Natural killer cell (primary cell): ENCODE data around the gene AGMAT. TPM values are rescaled to one million over a fixed set of nuclear protein-coding genes. Genes with fewer than 3 reads are reported as not detected.

ENCODE experiments used
- ATAC-seq, 3 donors: fragments of 150-1000 bp in 2 of 3; fragments of 200-7000 bp in 1 of 3; cut with Tn5 transposase; 1 replicate in 1 of 3; 2 replicates in 2 of 3; pipeline ENCODE4 v1.10.0; 2021; ENCODE audit warnings: mild to moderate bottlenecking in 2 of 3, moderate library complexity in 2 of 3
- DNase-seq, 2 donors: peaks; one replicate each; pipeline versions ENCODE4 v3.0.0 to v3.0.0-alpha.2; 2013 to 2021; ENCODE audit warnings: mixed read lengths in 1 of 2
- H3K27ac ChIP-seq: one replicate; pipeline ENCODE4 v1.5.1; 2013; ENCODE audit warnings: mild to moderate bottlenecking, low read length
- H3K27me3 ChIP-seq: one replicate; pipeline ENCODE4 v1.6.1; 2013; ENCODE audit warnings: low read length; ENCODE audit not compliant: control insufficient read depth, insufficient read depth
- H3K36me3 ChIP-seq: one replicate; pipeline ENCODE4 v1.6.1; 2013; ENCODE audit warnings: low read length; ENCODE audit not compliant: control insufficient read depth, insufficient read depth
- H3K4me1 ChIP-seq: one replicate; pipeline ENCODE4 v1.6.1; 2013; ENCODE audit warnings: low read length; ENCODE audit not compliant: control insufficient read depth, insufficient read depth
- H3K4me3 ChIP-seq: one replicate; pipeline ENCODE4 v1.5.1; 2013; ENCODE audit warnings: low read length
- H3K9me3 ChIP-seq: one replicate; pipeline ENCODE4 v1.6.1; 2013; ENCODE audit warnings: low read length; ENCODE audit not compliant: control insufficient read depth, insufficient read depth
- H3K27ac Mint-ChIP-seq, 2 donors: one replicate each; pipeline ENCODE4 v1.8.0; 2022; ENCODE audit warnings: mild to moderate bottlenecking in 2 of 2, mixed read lengths in 2 of 2, moderate library complexity in 1 of 2
- H3K27me3 Mint-ChIP-seq, 2 donors: one replicate each; pipeline ENCODE4 v1.8.0; 2022; ENCODE audit warnings: low read depth in 2 of 2, mixed read lengths in 2 of 2
- H3K36me3 Mint-ChIP-seq: one replicate; pipeline ENCODE4 v1.8.0; 2022; ENCODE audit warnings: mixed read lengths
- H3K4me1 Mint-ChIP-seq, 2 donors: one replicate each; pipeline ENCODE4 v1.8.0; 2022; ENCODE audit warnings: mixed read lengths in 2 of 2
- H3K4me3 Mint-ChIP-seq: one replicate; pipeline ENCODE4 v1.8.0; 2022; ENCODE audit warnings: mild to moderate bottlenecking, moderate library complexity, mixed read lengths
- H3K9me3 Mint-ChIP-seq, 2 donors: one replicate each; pipeline ENCODE4 v1.8.0; 2022; ENCODE audit warnings: mixed read lengths in 2 of 2
- CTCF ChIP-seq: fragments of 200-600 bp; IDR thresholded peaks from one replicate; pipeline ENCODE4 v1.8.0; 2022; ENCODE audit warnings: antibody characterized with exemption
- WGBS: methylation state at CpG from one replicate; pipeline ENCODE4 v1.1.7; 2013; ENCODE audit warnings: missing lambda C conversion rate; ENCODE audit not compliant: insufficient coverage; 5-methylcytosine and 5-hydroxymethylcytosine counted together
- intact Hi-C: fragments of 100-400 bp; cut with micrococcal nuclease; formaldehyde crosslinking; loops from one replicate; pipeline ENCODE4 v1.14.2; 2022
- total RNA-seq, 4 donors: library from RNA; stranded (reverse); fragments of 120-200 nt in 1 of 4; gene quantifications; one replicate each; pipeline versions ENCODE4 v1.2.3 to v1.2.4, GENCODE V29; 2013 to 2022

AGMAT gene
- total RNA-seq, 3 donors from 2014 or later (not counting 1 experiment from before 2014, with no cell fraction given), result 0.42 to 0.66 (median 0.65) TPM

- DNase-seq, result peak; percentile 99 to 100
- under 1% methylated on average over 80 of the region's 88 CpGs for WGBS
- Mint-ChIP-seq H3K27me3 (no peaks in the 10 kb centered on the region), H3K36me3 (no peaks in the 10 kb centered on the region), H3K4me1 (peaks cover 45 to 48% of the 10 kb centered on the region in 2 donors), H3K9me3 (no peaks in the 10 kb centered on the region), H3K27ac (peak overlapping the region; percentile 96 to 100), H3K4me3 (peak overlapping the region; percentile 94)
- peak; percentile 69 to 82 (median 69) for ATAC-seq
- Histone ChIP-seq H3K27me3 (no peaks in the 10 kb centered on the region), H3K27ac (peak overlapping the region; percentile 100), H3K4me1 (peaks cover 30% of the 10 kb centered on the region), H3K36me3 (no peaks in the 10 kb centered on the region), H3K4me3 (peak overlapping the region; percentile 81), H3K9me3 (no peaks in the 10 kb centered on the region)
- intact Hi-C loops, result loop anchor here (5.0 kb wide), 2 partner anchors 93 to 117 kb away; partner anchors contain the start of genes DDI2 and EFHD2
- no peak for TF ChIP-seq CTCF
These were observed 60.4 kb downstream of the AGMAT start for GRCh38 chr1:15524283-15525049.

GRCh38 chr1:15524021-15524282 lies 60.9 kb downstream of the AGMAT start, which contains the start of gene CASP9:
TSS of gene CASP9 (minus strand) at chr1:15524215. CDS start at chr1:15524200, 15 bp downstream.
- H3K27me3 Mint-ChIP-seq, result no peaks in the 10 kb centered on the region
- intact Hi-C loops, result no loop called here

GRCh38 chr1:15523104-15524020 lies 61.5 kb downstream of the AGMAT start:
- 46% methylated on average over 18 of the region's 18 CpGs for WGBS
- Histone ChIP-seq H3K27ac (peak overlapping the region; percentile 93), H3K9me3 (no peaks in the 10 kb centered on the region), H3K27me3 (no peaks in the 10 kb centered on the region), H3K36me3 (no peaks in the 10 kb centered on the region), H3K4me3 (peak overlapping the region; percentile 81), H3K4me1 (peaks cover 30% of the 10 kb centered on the region)
- intact Hi-C loops, result no loop called here
- ATAC-seq (no peak), DNase-seq (peak in 1 of 2 donors; percentile 28)
- no peak for TF ChIP-seq CTCF
- Mint-ChIP-seq H3K9me3 (no peaks in the 10 kb centered on the region), H3K36me3 (no peaks in the 10 kb centered on the region), H3K4me1 (peaks cover 39 to 48% of the 10 kb centered on the region in 2 donors), H3K27ac (peak overlapping the region; percentile 96 to 100), H3K4me3 (peak overlapping the region; percentile 94), H3K27me3 (no peaks in the 10 kb centered on the region)

More at GRCh38 chr1:15524021-15524282, 60.9 kb downstream of the AGMAT start, which contains the start of gene CASP9:
- no peak for ATAC-seq
- H3K27ac Mint-ChIP-seq, result peak within 1 kb of the TSS; percentile 96 to 100
- H3K4me1 ChIP-seq, result peaks cover 30% of the 10 kb centered on the region
- H3K4me3 ChIP-seq, result peak within 1 kb of the TSS; percentile 81
- peak within 1 kb of the TSS; percentile 94 for H3K4me3 Mint-ChIP-seq
- DNase-seq, result no peak
- H3K36me3 Mint-ChIP-seq, result no peaks in the 10 kb centered on the region
- H3K27me3 ChIP-seq, result no peaks in the 10 kb centered on the region
- no peaks in the 10 kb centered on the region for H3K9me3 ChIP-seq
- WGBS, result under 1% methylated on average over 27 of the region's 27 CpGs
- peak within 1 kb of the TSS; percentile 100 for H3K27ac ChIP-seq
- H3K9me3 Mint-ChIP-seq, result no peaks in the 10 kb centered on the region
- no peak for TF ChIP-seq CTCF
- no peaks in the 10 kb centered on the region for H3K36me3 ChIP-seq
- H3K4me1 Mint-ChIP-seq, result peaks cover 43 to 48% of the 10 kb centered on the region in 2 donors
